Heart left ventricle (tissue), 16 donors: Measurements from ENCODE around the gene FBXW5. TPM values are rescaled to one million over a fixed set of nuclear protein-coding genes. Genes with fewer than 3 reads are reported as not detected.

Experiments
- ATAC-seq, 4 donors: fragments of 200-7000 bp; cut with Tn5 transposase; one replicate each; pipeline ENCODE4 v1.9.1; 2020 to 2022; ENCODE audit warnings: moderate library complexity in 4 of 4, mild to moderate bottlenecking in 3 of 4, moderate number of reproducible peaks in 1 of 4
- DNase-seq, 5 donors: peaks; one replicate each; pipeline ENCODE4 v3.0.0-alpha.2; 2020
- H3K27ac ChIP-seq, 12 donors: fragments of 200-600 bp; sonication (generic) in 4 of 12; one replicate each; pipeline versions ENCODE4 v1.5.0 to v1.8.0; 2016 to 2022; ENCODE audit warnings: mild to moderate bottlenecking in 2 of 12
- H3K27me3 ChIP-seq, 9 donors: fragments of 200-600 bp; sonication (generic) in 2 of 9; one replicate each; pipeline versions ENCODE4 v1.5.1 to v1.8.0; 2016 to 2022; ENCODE audit warnings: mild to moderate bottlenecking in 3 of 9
- H3K36me3 ChIP-seq, 9 donors: fragments of 200-600 bp; sonication (generic) in 2 of 9; one replicate each; pipeline versions ENCODE4 v1.5.0 to v1.8.0; 2018 to 2022; ENCODE audit warnings: mild to moderate bottlenecking in 2 of 9
- H3K4me1 ChIP-seq, 12 donors: fragments of 200-600 bp; sonication (generic) in 4 of 12; one replicate each; pipeline versions ENCODE4 v1.5.0 to v1.8.0; 2016 to 2022; ENCODE audit warnings: mild to moderate bottlenecking in 3 of 12
- H3K4me3 ChIP-seq, 12 donors: fragments of 200-600 bp; sonication (generic) in 4 of 12; one replicate each; pipeline versions ENCODE4 v1.5.0 to v1.8.0; 2017 to 2022; ENCODE audit warnings: mild to moderate bottlenecking in 9 of 12, moderate library complexity in 4 of 12
- H3K9me3 ChIP-seq, 12 donors: fragments of 200-600 bp; sonication (generic) in 4 of 12; one replicate each; pipeline versions ENCODE4 v1.5.0 to v1.8.0; 2016 to 2022; ENCODE audit warnings: mild to moderate bottlenecking in 1 of 12
- POLR2A ChIP-seq, 2 donors: fragments of 450-650 bp; IDR thresholded peaks; one replicate each; pipeline ENCODE4 v1.6.1; 2017; ENCODE audit warnings: antibody characterized with exemption in 2 of 2, mild to moderate bottlenecking in 2 of 2, moderate library complexity in 2 of 2
- WGBS, 4 donors: extraction: QIAGEN DNeasy Blood & Tissue Kit in 2 of 4; methylation state at CpG; one replicate each; pipeline versions ENCODE4 v1.1.5 to v1.1.7; 2013 to 2018; 5-methylcytosine and 5-hydroxymethylcytosine counted together
- intact Hi-C, 10 donors: fragments of 100-400 bp; cut with DNase I; formaldehyde crosslinking; loops; one replicate each; pipeline versions ENCODE4 v1.11.1 to v1.14.2; 2022
- long read RNA-seq, 3 donors: library from polyadenylated mRNA; unstranded; transcript quantifications; one replicate each; pipeline ENCODE4 v2.0.0, GENCODE V29; 2020 to 2021
- polyA plus RNA-seq, 2 donors: library from polyadenylated mRNA; stranded (reverse); fragments of 200-250 nt; gene quantifications; one replicate each; pipeline ENCODE4 v1.2.3, GENCODE V29; 2013
- total RNA-seq, 9 donors: library from RNA; depleted of rRNA in 2 of 9; stranded (reverse); fragments of >200 nt in 2 of 9; fragmentation: NEBNext Ultra II Directional in 3 of 9; extraction: Animal tissue kit (Norgen Biotek cat#: 25700) in 3 of 9; gene quantifications; one replicate each; pipeline versions ENCODE4 v1.1.0 to v1.2.4, GENCODE V29; 2016 to 2023
- TF ChIP-seq, protein P1 (sequence below), 12 donors: fragments of 200-600 bp; sonication (generic) in 4 of 12; IDR thresholded peaks; one replicate each; pipeline versions ENCODE4 v1.5.0 to v1.8.0; 2018 to 2022; ENCODE audit warnings: antibody characterized with exemption in 12 of 12, mild to moderate bottlenecking in 5 of 12
- donor health status: ischemic (EF 13 %, LVEDD 7.1; RV severe dilation, severe dysfunction).
- donor health status: healthy with polysubstance abuse.
- donor health status: DM: no; HTN: yes; CAD: no.
- donor health status: DM: no; HTN: no; CAD: no.
- donor health status: ischemic (EF 25% LVEDD 6.9; RV normal size, moderate dysfunction).
- donor health status: ischemic (EF 25% LVEDD 5.7; RV mildly dilated, moderate dysfunction).
- donor health status: healthy.
- donor health status: DM: yes; HTN: yes; CAD: no.
- donor health status: ischemic (EF 35%, LVEDD 5.7; RV mildly dilated, moderate dysfunction).
- donor health status: nonischemic (EF 11% LVEDD 7.7; RV severe dilation, severe dysfunction).
- donor health status: DM: yes; HTN: yes; CAD: no.
- donor health status: PGD.
- donor health status: ischemic (EF 29% LVEDD 5.4; RV normal size, mild dysfunction).
- donor health status: nonischemic (EF 23%, LVEDD 6.1; RV moderate dilation, normal function).

Gene FBXW5, protein sequence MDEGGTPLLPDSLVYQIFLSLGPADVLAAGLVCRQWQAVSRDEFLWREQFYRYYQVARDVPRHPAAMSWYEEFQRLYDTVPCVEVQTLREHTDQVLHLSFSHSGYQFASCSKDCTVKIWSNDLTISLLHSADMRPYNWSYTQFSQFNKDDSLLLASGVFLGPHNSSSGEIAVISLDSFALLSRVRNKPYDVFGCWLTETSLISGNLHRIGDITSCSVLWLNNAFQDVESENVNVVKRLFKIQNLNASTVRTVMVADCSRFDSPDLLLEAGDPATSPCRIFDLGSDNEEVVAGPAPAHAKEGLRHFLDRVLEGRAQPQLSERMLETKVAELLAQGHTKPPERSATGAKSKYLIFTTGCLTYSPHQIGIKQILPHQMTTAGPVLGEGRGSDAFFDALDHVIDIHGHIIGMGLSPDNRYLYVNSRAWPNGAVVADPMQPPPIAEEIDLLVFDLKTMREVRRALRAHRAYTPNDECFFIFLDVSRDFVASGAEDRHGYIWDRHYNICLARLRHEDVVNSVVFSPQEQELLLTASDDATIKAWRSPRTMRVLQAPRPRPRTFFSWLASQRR
- total RNA-seq (100 to 1,000 TPM; 110 to 388 (median 147) TPM), polyA plus RNA-seq (100 to 1,000 TPM; 189 to 206 TPM)
- long read RNA-seq, donor 1, transcript FBXW5-206 (8 exons, 2,392 nt): minor isoform, 5 of 778 reads
- long read RNA-seq, donor 1, transcript FBXW5-201 (9 exons, 2,274 nt): major isoform, 387 of 778 reads
- long read RNA-seq, donor 1, partial matches to known transcripts: 193 of 778 reads
- long read RNA-seq, donor 1, other reads (novel, unspliced or antisense): 192 of 778 reads
- long read RNA-seq, donor 2, transcript FBXW5-201 (9 exons, 2,274 nt): major isoform, 914 of 1,765 reads
- long read RNA-seq, donor 2, partial matches to known transcripts: 420 of 1,765 reads
- long read RNA-seq, donor 2, other reads (novel, unspliced or antisense): 429 of 1,765 reads
- long read RNA-seq, donor 3, transcript FBXW5-201 (9 exons, 2,274 nt): major isoform, 384 of 728 reads
- long read RNA-seq, donor 3, partial matches to known transcripts: 153 of 728 reads
- long read RNA-seq, donor 3, other reads (novel, unspliced or antisense): 186 of 728 reads

DNA sequence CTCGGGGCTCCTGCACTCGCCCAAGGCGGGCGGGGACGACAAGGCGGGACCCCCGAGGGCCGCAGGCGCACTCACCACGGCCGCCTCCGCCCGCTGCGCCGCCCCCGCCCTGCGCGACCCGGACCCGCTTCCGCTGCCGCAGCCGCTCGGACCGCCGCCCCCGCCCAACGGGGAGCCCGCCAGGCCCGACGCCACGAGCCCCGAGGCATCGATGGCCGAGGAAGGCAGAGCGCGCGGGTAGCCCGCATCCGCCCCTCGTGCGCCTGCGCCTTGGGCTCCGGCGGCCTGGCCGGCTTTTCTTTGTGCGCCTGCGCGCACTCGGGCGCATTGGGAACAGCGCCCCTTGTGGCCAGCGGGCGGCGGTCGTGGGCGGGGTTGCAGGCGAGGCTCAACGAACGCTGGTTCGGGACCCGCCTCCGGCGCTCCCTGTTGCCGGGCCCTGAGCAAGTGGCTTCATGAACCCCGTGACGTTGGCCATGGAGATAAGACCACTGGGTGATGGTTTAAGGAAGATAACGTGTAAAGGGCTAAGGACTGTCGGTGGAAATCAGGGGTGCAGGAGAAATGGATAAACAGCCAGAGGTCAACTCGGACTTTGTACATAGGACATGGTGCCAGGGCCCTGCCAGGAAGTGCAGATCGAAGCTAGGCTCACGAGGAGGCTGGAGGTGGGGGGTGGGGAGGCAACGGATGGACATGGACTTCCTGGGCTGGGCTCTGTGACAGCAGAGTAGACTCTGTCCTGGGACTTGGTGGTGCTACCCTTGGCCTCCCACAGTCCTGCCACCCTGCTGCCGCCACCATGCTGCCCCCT is at the start of gene FBXW5, which contains the start of gene C8G:
FBXW5 (minus strand) TSS at position 220 of the 814 bp plus-strand sequence. CDS start 655 bp downstream, outside the sequence.
C8G (plus strand) TSS at position 725 of the 814 bp plus-strand sequence; CDS start at position 803, 78 bp downstream.
- intact Hi-C loops: loop anchor here (1.0 to 5.0 kb wide), 21 partner anchors 38 to 154 kb away; partner anchors contain the start of genes TMEM141 (in 6 of the 10), PHPT1 (in 5 of the 10), EDF1 (in 4 of the 10) and PAXX (in 4 of the 10)
- no peaks in the 10 kb centered on the region for H3K9me3 ChIP-seq
- peaks cover 7 to 70% (median 40%) of the 10 kb centered on the region in 12 donors for H3K4me1 ChIP-seq
- H3K4me3 ChIP-seq: peak within 1 kb of the TSS; percentile 67 to 97 (median 92)
- ATAC-seq: peak; percentile 23 to 72 (median 67)
- H3K27ac ChIP-seq: peak within 1 kb of the TSS; percentile 90 to 98 (median 97)
- WGBS, 4 donors: 4 to 18% (median 5%) methylated on average over 13 to 74 of the region's 74 CpGs
- TF ChIP-seq, protein P1, sequence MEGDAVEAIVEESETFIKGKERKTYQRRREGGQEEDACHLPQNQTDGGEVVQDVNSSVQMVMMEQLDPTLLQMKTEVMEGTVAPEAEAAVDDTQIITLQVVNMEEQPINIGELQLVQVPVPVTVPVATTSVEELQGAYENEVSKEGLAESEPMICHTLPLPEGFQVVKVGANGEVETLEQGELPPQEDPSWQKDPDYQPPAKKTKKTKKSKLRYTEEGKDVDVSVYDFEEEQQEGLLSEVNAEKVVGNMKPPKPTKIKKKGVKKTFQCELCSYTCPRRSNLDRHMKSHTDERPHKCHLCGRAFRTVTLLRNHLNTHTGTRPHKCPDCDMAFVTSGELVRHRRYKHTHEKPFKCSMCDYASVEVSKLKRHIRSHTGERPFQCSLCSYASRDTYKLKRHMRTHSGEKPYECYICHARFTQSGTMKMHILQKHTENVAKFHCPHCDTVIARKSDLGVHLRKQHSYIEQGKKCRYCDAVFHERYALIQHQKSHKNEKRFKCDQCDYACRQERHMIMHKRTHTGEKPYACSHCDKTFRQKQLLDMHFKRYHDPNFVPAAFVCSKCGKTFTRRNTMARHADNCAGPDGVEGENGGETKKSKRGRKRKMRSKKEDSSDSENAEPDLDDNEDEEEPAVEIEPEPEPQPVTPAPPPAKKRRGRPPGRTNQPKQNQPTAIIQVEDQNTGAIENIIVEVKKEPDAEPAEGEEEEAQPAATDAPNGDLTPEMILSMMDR (IDR thresholded peaks at IDR 0.05): peak; percentile 90 to 100 (median 98)
- peak; percentile 59 to 84 for TF ChIP-seq POLR2A (IDR thresholded peaks at IDR 0.05)
- H3K27me3 ChIP-seq: no peaks in the 10 kb centered on the region
- H3K36me3 ChIP-seq: peaks cover 7 to 37% (median 32%) of the 10 kb centered on the region in 9 donors
- peak; percentile 96 to 99 (median 97) for DNase-seq

DNA sequence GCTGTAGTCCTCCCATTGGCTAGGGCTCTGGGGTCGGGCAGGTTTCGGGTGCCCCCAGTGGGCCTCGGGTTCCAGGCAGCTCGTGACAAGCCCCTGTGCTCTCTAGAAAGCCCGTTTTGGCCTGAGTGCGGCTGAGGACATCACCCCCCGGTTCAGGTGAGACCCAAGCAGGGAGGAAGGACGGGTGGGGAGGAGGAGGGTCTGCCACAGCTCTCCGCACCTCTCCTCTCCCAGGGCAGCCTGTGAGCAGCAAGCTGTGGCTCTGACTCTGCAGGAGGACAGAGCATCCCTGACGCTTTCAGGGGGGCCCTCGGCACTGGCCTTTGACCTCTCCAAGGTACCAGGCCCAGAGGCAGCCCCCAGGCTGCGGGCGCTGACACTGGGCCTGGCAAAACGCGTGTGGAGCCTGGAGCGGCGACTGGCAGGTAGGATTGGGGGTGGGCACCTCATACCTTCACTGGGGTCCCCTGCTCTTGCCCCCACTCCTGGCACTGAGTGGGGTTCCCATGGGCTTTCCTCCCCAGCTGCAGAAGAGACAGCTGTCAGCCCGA is 48.4 kb upstream of the FBXW5 start:
- intact Hi-C loops: loop anchor here in 5 of 10 donors (1.0 to 5.0 kb wide), 4 partner anchors 34 to 49 kb away; partner anchors contain the start of genes C8G (in 3 of the 5), ABCA2 (in 1 of the 5), FBXW5 (in 1 of the 5) and LCN12 (in 1 of the 5)
- ATAC-seq (no peak), DNase-seq (no peak)
- H3K36me3 ChIP-seq: peaks cover 0 to 9% (median 3%) of the 10 kb centered on the region in 9 donors
- peaks cover 3 to 55% (median 31%) of the 10 kb centered on the region in 12 donors for H3K4me1 ChIP-seq
- WGBS, 4 donors: 6 to 83% (median 50%) methylated on average over 6 to 18 of the region's 18 CpGs
- peaks cover 0 to 10% (median 0%) of the 10 kb centered on the region in 12 donors for H3K9me3 ChIP-seq
- peak overlapping the region in 11 of 12 donors; percentile 78 to 91 (median 86) for H3K27ac ChIP-seq
- peak overlapping the region; percentile 60 to 98 (median 82) for H3K4me3 ChIP-seq
- TF ChIP-seq, protein P1 (IDR thresholded peaks at IDR 0.05): no peak
- no peak for TF ChIP-seq POLR2A (IDR thresholded peaks at IDR 0.05)
- H3K27me3 ChIP-seq: peaks cover 0 to 28% (median 0%) of the 10 kb centered on the region in 9 donors
